SK-N-MC (cell line): ENCODE data around the gene TEX2.

Source experiments
- EZH2 ChIP-seq: fragments of 200-600 bp; sonication (generic); IDR thresholded peaks from one replicate; pipeline ENCODE4 v1.6.1; 2017; ENCODE audit warnings: antibody characterized with exemption
- FOXP2 ChIP-seq: optimal IDR thresholded peaks from 2 replicates; pipeline ENCODE3; 2011; ENCODE audit warnings: mild to moderate bottlenecking, moderate library complexity; ENCODE audit not compliant: insufficient read depth; ENCODE audit errors: extremely low read length, control extremely low read depth
- POLR2AphosphoS5 ChIP-seq: IDR thresholded peaks from 2 replicates; pipeline ENCODE4 v1.6.1; 2012; ENCODE audit warnings: mild to moderate bottlenecking, low read depth, low read length, borderline replicate concordance

DNA sequence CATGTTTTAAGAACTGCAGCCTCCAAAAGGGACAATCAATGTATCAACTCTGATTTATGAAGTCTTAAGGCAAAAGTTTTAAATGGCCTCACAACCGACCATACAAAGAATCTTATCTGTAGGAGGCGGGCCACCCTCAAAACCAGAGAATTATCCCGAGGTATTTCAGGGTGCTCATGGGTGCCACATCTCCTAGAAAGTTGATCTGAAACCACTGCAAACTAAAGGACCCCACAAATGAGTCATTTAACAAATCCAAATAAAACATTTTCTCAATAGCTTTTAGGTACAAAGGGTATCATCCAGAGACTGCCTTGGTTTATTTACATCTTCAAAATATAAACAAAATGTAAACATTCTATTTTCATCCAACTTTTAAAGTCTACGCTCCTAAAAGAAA, 139.9 kb downstream of the TEX2 start:
- TF ChIP-seq POLR2AphosphoS5 (no peak), EZH2 (no peak), FOXP2 (no peak)
